Adrenal gland (tissue), 5 donors: ENCODE measurements around the gene CALD1.

Source experiments
- CTCF ChIP-seq, 6 experiments: fragments of 450-650 bp in 4 of 6; fragments of 200-600 bp in 2 of 6; sonication (generic) in 1 of 6; IDR thresholded peaks; 1 replicate in 5 of 6; 2 replicates in 1 of 6; pipeline versions ENCODE4 v1.5.1 to v1.8.0; 2016 to 2021; ENCODE audit warnings: antibody characterized with exemption in 6 of 6, mild to moderate bottlenecking in 2 of 6, moderate library complexity in 1 of 6
- POLR2A ChIP-seq, 2 donors: fragments of 450-650 bp; IDR thresholded peaks; one replicate each; pipeline ENCODE4 v1.6.1; 2017; ENCODE audit warnings: antibody characterized with exemption in 2 of 2, mild to moderate bottlenecking in 2 of 2, moderate library complexity in 1 of 2
- donor health status: DM: no; HTN: no; CAD: no.

GRCh38 chr7:134766779-134767519 lies 12.5 kb upstream of the CALD1 start:
- TF ChIP-seq POLR2A (IDR thresholded peaks at IDR 0.05) (no peak), CTCF (IDR thresholded peaks at IDR 0.05) (no peak)
